ENCODE measurements around the gene RSRC1.

The RSRC1 gene

DNA sequence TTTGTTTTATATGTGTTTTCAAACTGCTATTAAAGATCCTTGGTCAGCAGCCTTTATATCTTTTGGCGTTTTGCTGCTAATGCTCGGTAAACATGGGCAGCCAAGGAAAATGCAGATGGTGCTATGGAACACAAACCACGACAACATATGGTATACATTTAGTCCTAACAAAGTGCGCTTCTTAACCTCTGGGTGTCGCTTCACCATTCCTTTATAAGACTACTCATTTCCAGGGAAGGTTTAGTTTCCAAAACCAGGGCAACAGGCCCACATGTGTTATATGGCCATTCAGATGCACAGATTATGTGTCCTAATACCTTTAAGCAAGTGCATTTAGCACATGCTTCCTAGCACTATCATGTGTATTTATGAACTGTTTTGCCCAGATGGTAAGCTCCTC, 18.4 kb upstream of the RSRC1 start:
- H3K4me1 ChIP-seq (ENCODE audit: low read depth, poor library complexity, severe bottlenecking): no peaks in the 10 kb centered on the region
- H3K4me2 ChIP-seq: no peak overlapping the region
- no peaks in the 10 kb centered on the region for H3K79me2 ChIP-seq (ENCODE audit: insufficient read depth, low read depth)
- H2AFZ ChIP-seq (ENCODE audit: low read depth): no peak overlapping the region
- no peaks in the 10 kb centered on the region for H3K27me3 ChIP-seq (ENCODE audit: insufficient read depth, low read depth)
- TF ChIP-seq, protein P1, sequence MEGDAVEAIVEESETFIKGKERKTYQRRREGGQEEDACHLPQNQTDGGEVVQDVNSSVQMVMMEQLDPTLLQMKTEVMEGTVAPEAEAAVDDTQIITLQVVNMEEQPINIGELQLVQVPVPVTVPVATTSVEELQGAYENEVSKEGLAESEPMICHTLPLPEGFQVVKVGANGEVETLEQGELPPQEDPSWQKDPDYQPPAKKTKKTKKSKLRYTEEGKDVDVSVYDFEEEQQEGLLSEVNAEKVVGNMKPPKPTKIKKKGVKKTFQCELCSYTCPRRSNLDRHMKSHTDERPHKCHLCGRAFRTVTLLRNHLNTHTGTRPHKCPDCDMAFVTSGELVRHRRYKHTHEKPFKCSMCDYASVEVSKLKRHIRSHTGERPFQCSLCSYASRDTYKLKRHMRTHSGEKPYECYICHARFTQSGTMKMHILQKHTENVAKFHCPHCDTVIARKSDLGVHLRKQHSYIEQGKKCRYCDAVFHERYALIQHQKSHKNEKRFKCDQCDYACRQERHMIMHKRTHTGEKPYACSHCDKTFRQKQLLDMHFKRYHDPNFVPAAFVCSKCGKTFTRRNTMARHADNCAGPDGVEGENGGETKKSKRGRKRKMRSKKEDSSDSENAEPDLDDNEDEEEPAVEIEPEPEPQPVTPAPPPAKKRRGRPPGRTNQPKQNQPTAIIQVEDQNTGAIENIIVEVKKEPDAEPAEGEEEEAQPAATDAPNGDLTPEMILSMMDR (conservative IDR thresholded peaks at IDR 0.05; ENCODE audit: low read depth, low read length): no peak
- H4K20me1 ChIP-seq (ENCODE audit: insufficient read depth): no peaks in the 10 kb centered on the region
- no peaks in the 10 kb centered on the region for H3K36me3 ChIP-seq (ENCODE audit: insufficient read depth)
- H3K27ac ChIP-seq: no peak overlapping the region
- no peak overlapping the region for H3K9ac ChIP-seq
- H3K4me3 ChIP-seq (IDR thresholded peaks at IDR 0.05; ENCODE audit: insufficient read depth, low read depth, low read length): no peak overlapping the region

DNA sequence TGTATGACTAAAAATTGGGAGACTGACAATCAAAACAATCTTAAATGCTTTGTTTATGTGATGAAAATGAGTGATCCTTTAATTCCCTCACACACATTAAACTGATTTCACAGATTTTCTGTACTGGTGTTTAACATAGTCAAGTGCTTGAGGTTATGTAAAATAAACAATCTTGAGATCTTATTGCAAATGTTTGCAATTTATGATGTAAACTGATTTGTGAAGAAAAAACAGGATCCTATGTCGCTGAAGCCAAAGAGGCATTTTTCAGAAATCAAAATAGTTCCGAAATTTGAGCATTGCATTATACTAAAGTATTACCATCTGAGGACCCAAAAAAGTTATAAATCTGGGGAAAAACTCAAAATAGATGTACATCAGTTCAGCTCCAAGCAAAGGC, 16.4 kb upstream of the RSRC1 start:
- H3K4me2 ChIP-seq: no peak overlapping the region
- H3K27ac ChIP-seq: no peak overlapping the region
- H2AFZ ChIP-seq (ENCODE audit: low read depth): no peak overlapping the region
- no peaks in the 10 kb centered on the region for H3K36me3 ChIP-seq (ENCODE audit: insufficient read depth)
- peaks cover 7% of the 10 kb centered on the region for H3K4me1 ChIP-seq (ENCODE audit: low read depth, poor library complexity, severe bottlenecking)
- TF ChIP-seq, protein P1 (conservative IDR thresholded peaks at IDR 0.05; ENCODE audit: low read depth, low read length): no peak
- no peaks in the 10 kb centered on the region for H3K27me3 ChIP-seq (ENCODE audit: insufficient read depth, low read depth)
- H3K9ac ChIP-seq: no peak overlapping the region
- no peak overlapping the region for H3K4me3 ChIP-seq (IDR thresholded peaks at IDR 0.05; ENCODE audit: insufficient read depth, low read depth, low read length)
- no peaks in the 10 kb centered on the region for H3K79me2 ChIP-seq (ENCODE audit: insufficient read depth, low read depth)
- no peaks in the 10 kb centered on the region for H4K20me1 ChIP-seq (ENCODE audit: insufficient read depth)

DNA sequence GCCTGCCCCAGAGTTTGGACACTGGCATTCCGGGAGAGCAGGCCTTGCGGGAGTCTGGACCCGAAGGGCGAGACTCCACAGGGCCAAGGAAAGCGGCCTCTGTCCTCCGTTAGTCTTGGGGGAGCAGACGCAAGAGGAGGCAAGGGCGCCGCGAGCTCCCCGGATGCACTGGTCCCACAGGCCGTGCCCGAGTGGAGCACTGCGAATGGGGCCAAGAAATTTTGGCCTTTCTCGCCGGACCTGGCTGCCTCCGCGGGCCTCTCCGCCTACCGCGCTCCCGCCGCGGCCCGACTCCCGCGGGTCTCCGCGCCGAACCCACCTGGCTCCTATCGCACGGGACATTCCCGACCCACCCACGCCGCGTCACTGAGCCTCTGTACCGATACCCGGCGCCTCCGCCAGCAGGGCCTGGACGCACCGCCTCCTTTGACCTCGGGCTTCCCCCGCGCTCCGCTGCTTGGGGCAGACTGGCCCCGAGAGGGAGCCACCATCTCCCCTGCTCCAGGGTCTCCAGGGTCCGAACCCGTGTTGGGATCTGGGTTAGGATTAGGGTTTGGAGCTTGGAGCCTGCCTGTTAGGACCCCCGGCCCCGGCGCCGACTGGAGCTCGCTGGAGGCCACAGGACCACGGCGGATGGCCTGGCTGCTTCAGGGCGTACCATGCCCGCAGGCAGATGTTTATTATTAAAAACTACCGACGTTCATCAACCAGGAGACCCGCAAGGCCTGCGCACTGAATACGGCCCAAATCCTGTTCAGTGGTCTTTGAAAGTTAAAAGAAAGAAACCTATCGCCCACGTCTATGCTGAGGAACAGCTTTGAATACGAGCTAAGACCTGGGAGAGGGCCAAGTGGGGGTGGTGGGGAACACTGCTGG, 15.4 kb upstream of the RSRC1 start:
- H3K4me3 ChIP-seq (IDR thresholded peaks at IDR 0.05; ENCODE audit: insufficient read depth, low read depth, low read length): no peak overlapping the region
- no peaks in the 10 kb centered on the region for H4K20me1 ChIP-seq (ENCODE audit: insufficient read depth)
- H2AFZ ChIP-seq (ENCODE audit: low read depth): no peak overlapping the region
- H3K9ac ChIP-seq: no peak overlapping the region
- no peaks in the 10 kb centered on the region for H3K79me2 ChIP-seq (ENCODE audit: insufficient read depth, low read depth)
- no peak overlapping the region for H3K27ac ChIP-seq
- TF ChIP-seq, protein P1 (conservative IDR thresholded peaks at IDR 0.05; ENCODE audit: low read depth, low read length): no peak
- H3K4me1 ChIP-seq (ENCODE audit: low read depth, poor library complexity, severe bottlenecking): peaks cover 7% of the 10 kb centered on the region
- no peaks in the 10 kb centered on the region for H3K36me3 ChIP-seq (ENCODE audit: insufficient read depth)
- H3K4me2 ChIP-seq: no peak overlapping the region
- no peaks in the 10 kb centered on the region for H3K27me3 ChIP-seq (ENCODE audit: insufficient read depth, low read depth)

DNA sequence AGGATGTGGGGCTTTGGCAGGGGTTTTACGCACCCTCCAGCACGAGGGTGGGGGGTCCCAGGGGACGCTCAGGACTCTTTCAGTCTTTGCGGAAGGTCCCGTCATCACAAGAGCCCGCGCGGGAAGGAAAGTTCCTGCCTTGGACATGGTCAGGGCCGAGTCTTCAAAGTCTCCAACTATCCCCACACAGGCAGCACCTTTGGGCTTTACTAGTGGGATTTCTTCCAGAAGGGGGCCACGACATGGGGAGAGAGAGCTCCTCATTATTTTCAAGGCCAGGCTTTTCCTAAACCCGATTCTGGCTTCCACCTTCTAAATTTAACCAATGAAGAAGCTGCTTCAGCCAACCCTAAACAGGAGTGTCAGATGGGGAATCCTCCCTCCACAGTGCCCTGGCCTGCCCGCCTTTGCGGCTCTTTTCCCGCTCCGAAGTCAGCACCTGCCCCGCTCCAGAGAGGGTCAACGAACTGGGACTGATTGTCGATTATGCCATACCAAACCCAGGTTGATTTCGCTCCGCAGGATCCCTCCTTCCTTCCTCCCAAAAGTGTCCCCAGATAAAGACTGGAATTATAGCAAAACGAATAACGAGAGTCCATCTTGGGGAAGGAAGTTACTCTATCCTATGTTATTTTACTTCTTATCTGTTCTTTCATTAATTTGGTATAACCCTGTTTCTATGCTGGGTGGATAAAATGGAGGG, 14.6 kb upstream of the RSRC1 start:
- H2AFZ ChIP-seq (ENCODE audit: low read depth): no peak overlapping the region
- no peaks in the 10 kb centered on the region for H3K27me3 ChIP-seq (ENCODE audit: insufficient read depth, low read depth)
- H3K4me3 ChIP-seq (IDR thresholded peaks at IDR 0.05; ENCODE audit: insufficient read depth, low read depth, low read length): no peak overlapping the region
- H3K27ac ChIP-seq: no peak overlapping the region
- no peak overlapping the region for H3K9ac ChIP-seq
- H3K4me1 ChIP-seq (ENCODE audit: low read depth, poor library complexity, severe bottlenecking): peaks cover 7% of the 10 kb centered on the region
- H4K20me1 ChIP-seq (ENCODE audit: insufficient read depth): no peaks in the 10 kb centered on the region
- TF ChIP-seq, protein P1 (conservative IDR thresholded peaks at IDR 0.05; ENCODE audit: low read depth, low read length): no peak
- no peaks in the 10 kb centered on the region for H3K36me3 ChIP-seq (ENCODE audit: insufficient read depth)
- no peak overlapping the region for H3K4me2 ChIP-seq
- no peaks in the 10 kb centered on the region for H3K79me2 ChIP-seq (ENCODE audit: insufficient read depth, low read depth)

All from KMS-11 (cell line).